HL-60 (cell line): ENCODE results near the gene KCNG1.
"Not testable (repeated sequence)": the region's sequence is repeated elsewhere in the genome, so short reads cannot be mapped to it uniquely, and the experiment has no call there.

Experiments
- DNase-seq, 2 experiments: peaks; one replicate each; pipeline ENCODE4 v3.0.0-alpha.2; 2010 to 2020; ENCODE audit warnings: low read depth in 1 of 2, low spot score in 1 of 2
- H3K27ac ChIP-seq: fragments of 250-450 bp; sonication (Bioruptor Pico); replicated peaks from 2 replicates; pipeline ENCODE4 v1.5.1; 2020; ENCODE audit warnings: mild to moderate bottlenecking, moderate library complexity
- H3K27me3 ChIP-seq: fragments of 250-450 bp; sonication (Bioruptor Pico); 2 replicates; pipeline ENCODE4 v1.5.1; 2021; ENCODE audit warnings: mild to moderate bottlenecking, moderate library complexity; ENCODE audit not compliant: insufficient read depth, poor library complexity, severe bottlenecking
- H3K4me3 ChIP-seq: replicated peaks from 2 replicates; pipeline ENCODE4 v1.5.1; 2011; ENCODE audit warnings: mild to moderate bottlenecking, control low read depth, low read length; ENCODE audit not compliant: insufficient read depth
- CTCF ChIP-seq: IDR thresholded peaks from one replicate; pipeline ENCODE4 v1.5.1; 2011; ENCODE audit warnings: low read length, control low read depth, inconsistent platforms; ENCODE audit not compliant: insufficient read depth
- GABPA ChIP-seq: IDR thresholded peaks from 2 replicates; pipeline ENCODE4 v1.6.1; 2012; ENCODE audit warnings: low read depth
- POLR2AphosphoS5 ChIP-seq: IDR thresholded peaks from 2 replicates; pipeline ENCODE4 v1.6.1; 2012; ENCODE audit warnings: low read depth
- REST ChIP-seq: IDR thresholded peaks from 2 replicates; pipeline ENCODE4 v1.6.1; 2012; ENCODE audit warnings: low read depth; ENCODE audit not compliant: insufficient replicate concordance
- SPI1 ChIP-seq: IDR thresholded peaks from 2 replicates; pipeline ENCODE4 v1.6.1; 2012; ENCODE audit warnings: low read depth, mild to moderate bottlenecking, borderline replicate concordance

The KCNG1 gene

GRCh38 chr20:50981714-50982048 lies 41.2 kb downstream of the KCNG1 start:
- Histone ChIP-seq H3K27me3 (peaks cover 2% of the 10 kb centered on the region), H3K27ac (no peak overlapping the region), H3K4me3 (no peak overlapping the region)
- no peak for DNase-seq
- TF ChIP-seq CTCF (no peak), POLR2AphosphoS5 (no peak), GABPA (no peak), SPI1 (no peak), REST (no peak)

GRCh38 chr20:50980851-50981713 lies 41.8 kb downstream of the KCNG1 start:
- no peak overlapping the region for H3K27ac ChIP-seq
- no peak overlapping the region for H3K4me3 ChIP-seq
- peaks cover 2% of the 10 kb centered on the region for H3K27me3 ChIP-seq
- DNase-seq: peak; percentile 38 to 65
- TF ChIP-seq SPI1: no peak; the same call in 1 of the 2 replicates
- no peak for TF ChIP-seq REST
- peak; percentile 83 for TF ChIP-seq CTCF
- no peak for TF ChIP-seq POLR2AphosphoS5
- TF ChIP-seq GABPA: no peak

- H3K4me3 ChIP-seq: no peak overlapping the region
- peaks cover 2% of the 10 kb centered on the region for H3K27me3 ChIP-seq
- TF ChIP-seq SPI1 (no peak), CTCF (no peak), POLR2AphosphoS5 (peak; percentile 62; the same call in 1 of the 2 replicates)
- H3K27ac ChIP-seq: no peak overlapping the region
- peak; percentile 43 to 95 for DNase-seq
These were observed 42.7 kb downstream of the KCNG1 start for GRCh38 chr20:50980071-50980681.

GRCh38 chr20:50978533-50978932 lies 44.4 kb downstream of the KCNG1 start:
- not testable (repeated sequence) for H3K27ac ChIP-seq, H3K4me3 ChIP-seq, DNase-seq, H3K27me3 ChIP-seq
